Keratinocyte (primary cell): ENCODE data around the gene SPSB2. TPM values are rescaled to one million over a fixed set of nuclear protein-coding genes. Genes with fewer than 3 reads are reported as not detected.

ENCODE experiments used
- DNase-seq: peaks from one replicate; pipeline ENCODE4 v3.0.0-alpha.2; 2011; ENCODE audit warnings: low read depth, missing footprints, low spot score
- FAIRE-seq: peaks from 2 replicates; lab custom pipeline; 2011; peaks lifted over from hg19 to GRCh38; lab: Jason Lieb, UNC
- H2AFZ ChIP-seq: 2 replicates; pipeline ENCODE4 v1.6.0; 2012; ENCODE audit warnings: low read length, control low read depth, inconsistent platforms; ENCODE audit not compliant: control insufficient read depth
- H3K27ac ChIP-seq: 2 replicates; pipeline ENCODE4 v1.5.1; 2011; ENCODE audit warnings: low read length; ENCODE audit not compliant: control insufficient read depth, insufficient read depth
- H3K27me3 ChIP-seq: 3 replicates; pipeline ENCODE4 v1.6.0; 2011; ENCODE audit warnings: low read length; ENCODE audit not compliant: control insufficient read depth, insufficient read depth; ENCODE audit errors: extremely low read depth
- H3K36me3 ChIP-seq, 2 experiments: 2 replicates in 1 of 2; 3 replicates in 1 of 2; pipeline ENCODE4 v1.5.1; 2011; ENCODE audit warnings: low read length in 2 of 2, mild to moderate bottlenecking in 1 of 2; ENCODE audit not compliant: control insufficient read depth in 2 of 2, insufficient read depth in 2 of 2; ENCODE audit errors: extremely low read depth in 1 of 2
- H3K4me1 ChIP-seq: 3 replicates; pipeline ENCODE4 v1.5.1; 2011; ENCODE audit warnings: low read length; ENCODE audit not compliant: control insufficient read depth, insufficient read depth; ENCODE audit errors: extremely low read depth
- H3K4me2 ChIP-seq: 3 replicates; pipeline ENCODE4 v1.6.0; 2011; ENCODE audit warnings: low read depth, low read length; ENCODE audit not compliant: control insufficient read depth, insufficient read depth; ENCODE audit errors: extremely low read depth
- H3K4me3 ChIP-seq, 3 experiments: fragments of 200-600 bp in 1 of 3; sonication (generic) in 1 of 3; 2 replicates in 2 of 3; 3 replicates in 1 of 3; pipeline ENCODE4 v1.5.1; 2011 to 2016; ENCODE audit warnings: low read length in 3 of 3, mild to moderate bottlenecking in 3 of 3, control low read depth in 2 of 3, inconsistent platforms in 1 of 3, low read depth in 1 of 3, mixed read lengths in 1 of 3, mixed run types in 1 of 3, moderate library complexity in 1 of 3; ENCODE audit not compliant: control insufficient read depth in 2 of 3, insufficient read depth in 2 of 3; ENCODE audit errors: extremely low read depth in 1 of 3
- H3K79me2 ChIP-seq: 2 replicates; pipeline ENCODE4 v1.6.0; 2012; ENCODE audit warnings: low read length; ENCODE audit not compliant: control insufficient read depth, insufficient read depth
- H3K9ac ChIP-seq: 3 replicates; pipeline ENCODE4 v1.6.0; 2011; ENCODE audit warnings: low read length; ENCODE audit not compliant: control insufficient read depth, insufficient read depth; ENCODE audit errors: extremely low read depth
- H3K9me1 ChIP-seq: 3 replicates; pipeline ENCODE4 v1.6.0; 2011; ENCODE audit warnings: low read length; ENCODE audit not compliant: control insufficient read depth, insufficient read depth; ENCODE audit errors: extremely low read depth
- H3K9me3 ChIP-seq: 2 replicates; pipeline ENCODE4 v1.5.1; 2012; ENCODE audit warnings: low read depth, low read length; ENCODE audit not compliant: control insufficient read depth
- H4K20me1 ChIP-seq: 3 replicates; pipeline ENCODE4 v1.6.0; 2011; ENCODE audit warnings: low read length; ENCODE audit not compliant: control insufficient read depth, insufficient read depth; ENCODE audit errors: extremely low read depth
- CTCF ChIP-seq, 3 experiments: IDR thresholded peaks in 1 of 3; conservative IDR thresholded peaks in 1 of 3; optimal IDR thresholded peaks in 1 of 3; 2 replicates in 2 of 3; 3 replicates in 1 of 3; pipeline versions ENCODE3 to v1.5.1; 2011; ENCODE audit warnings: low read length in 3 of 3, mild to moderate bottlenecking in 3 of 3, moderate library complexity in 2 of 3, control low read depth in 1 of 3, inconsistent platforms in 1 of 3; ENCODE audit not compliant: insufficient read depth in 2 of 3; ENCODE audit errors: extremely low read depth in 1 of 3
- EZH2 ChIP-seq: IDR thresholded peaks from one replicate; pipeline ENCODE4 v1.6.1; 2012; ENCODE audit warnings: inconsistent platforms, mild to moderate bottlenecking, low read length, moderate library complexity
- dilution Hi-C: fragments of 300-500 bp; cut with MboI; formaldehyde crosslinking; loops from one replicate; pipeline ENCODE4 v1.7.0; 2020; ENCODE audit warnings: low sequenced_read_pairs; ENCODE audit not compliant: extremely low pct_ligation_motif_present
- polyA plus RNA-seq, 5 experiments: library from polyadenylated mRNA; depleted of rRNA in 3 of 5; stranded (reverse) in 3 of 5; stranded (forward) in 1 of 5; unstranded in 1 of 5; fragments of >200 nt; gene quantifications; 1 replicate in 1 of 5; 2 replicates in 3 of 5; 3 replicates in 1 of 5; pipeline versions ENCODE4 v1.2.1 to v1.2.3, GENCODE V29; 2011 to 2012; ENCODE audit warnings: missing spikeins in 2 of 5, low read depth in 1 of 5, low replicate concordance in 1 of 5

Gene SPSB2
- polyA plus RNA-seq, 1 donor (not counting 4 experiments of a cell fraction or from before 2014, with no cell fraction given) = 4.9 TPM

GRCh38 chr12:6851921-6852650 is 21.0 kb downstream of the SPSB2 start, which contains the start of gene USP5:
USP5 (plus strand) TSS chr12:6852150; CDS start chr12:6852180, 30 bp downstream.
- Histone ChIP-seq H3K4me3 (peak within 1 kb of the TSS; percentile 72 to 99 (median 95)), H3K9ac (peak within 1 kb of the TSS; percentile 92), H3K9me3 (no peaks in the 10 kb centered on the region), H2AFZ (peak within 1 kb of the TSS; percentile 100), H3K4me2 (peak within 1 kb of the TSS; percentile 94), H3K4me1 (peaks cover 21% of the 10 kb centered on the region), H3K27me3 (no peaks in the 10 kb centered on the region), H3K79me2 (peaks cover 41% of the 10 kb centered on the region), H3K9me1 (no peaks in the 10 kb centered on the region), H3K27ac (peak within 1 kb of the TSS; percentile 91), H3K36me3 (peaks cover 17 to 38% of the 10 kb centered on the region in 2 experiments), H4K20me1 (no peaks in the 10 kb centered on the region)
- TF ChIP-seq CTCF (optimal IDR thresholded peaks at IDR 0.05 in 1 of 3, IDR thresholded peaks at IDR 0.05 in 1 of 3, conservative IDR thresholded peaks at IDR 0.05 in 1 of 3; ENCODE audit: extremely low read depth in 1 of 3, insufficient read depth in 2 of 3, low read length in 3 of 3) (no peak), EZH2 (no peak)
- peak; percentile 96 for DNase-seq
- dilution Hi-C loops = no loop called here
- FAIRE-seq = peak; percentile 66

GRCh38 chr12:6851153-6851920 is 21.8 kb downstream of the SPSB2 start, which contains the start of gene CDCA3:
CDCA3 (minus strand) TSS chr12:6851286; CDS start chr12:6850952, 334 bp downstream.
- peaks cover 21% of the 10 kb centered on the region for H3K4me1 ChIP-seq
- peak within 1 kb of the TSS; percentile 94 for H3K4me2 ChIP-seq
- peak within 1 kb of the TSS; percentile 92 for H3K9ac ChIP-seq
- dilution Hi-C loops = no loop called here
- FAIRE-seq = peak; percentile 95
- peak; percentile 97 for DNase-seq
- TF ChIP-seq EZH2 (no peak), CTCF (optimal IDR thresholded peaks at IDR 0.05 in 1 of 3, IDR thresholded peaks at IDR 0.05 in 1 of 3, conservative IDR thresholded peaks at IDR 0.05 in 1 of 3; ENCODE audit: extremely low read depth in 1 of 3, insufficient read depth in 2 of 3, low read length in 3 of 3) (no peak)
- no peaks in the 10 kb centered on the region for H3K27me3 ChIP-seq
- no peaks in the 10 kb centered on the region for H3K9me3 ChIP-seq
- peaks cover 41% of the 10 kb centered on the region for H3K79me2 ChIP-seq
- H3K36me3 ChIP-seq = peaks cover 15 to 45% of the 10 kb centered on the region in 2 experiments
- H2AFZ ChIP-seq = peak within 1 kb of the TSS; percentile 100
- H3K27ac ChIP-seq = peak within 1 kb of the TSS; percentile 91
- H3K9me1 ChIP-seq = no peaks in the 10 kb centered on the region
- no peaks in the 10 kb centered on the region for H4K20me1 ChIP-seq
- H3K4me3 ChIP-seq = peak within 1 kb of the TSS; percentile 72 to 99 (median 95)
